ENCODE results near the gene FABP7. TPM values are rescaled to one million over a fixed set of nuclear protein-coding genes. Genes with fewer than 3 reads are reported as not detected.

FABP7 gene
- polyA plus RNA-seq, 2 of the 4 experiments (the other 2 are of a cell fraction) = not detected

DNA sequence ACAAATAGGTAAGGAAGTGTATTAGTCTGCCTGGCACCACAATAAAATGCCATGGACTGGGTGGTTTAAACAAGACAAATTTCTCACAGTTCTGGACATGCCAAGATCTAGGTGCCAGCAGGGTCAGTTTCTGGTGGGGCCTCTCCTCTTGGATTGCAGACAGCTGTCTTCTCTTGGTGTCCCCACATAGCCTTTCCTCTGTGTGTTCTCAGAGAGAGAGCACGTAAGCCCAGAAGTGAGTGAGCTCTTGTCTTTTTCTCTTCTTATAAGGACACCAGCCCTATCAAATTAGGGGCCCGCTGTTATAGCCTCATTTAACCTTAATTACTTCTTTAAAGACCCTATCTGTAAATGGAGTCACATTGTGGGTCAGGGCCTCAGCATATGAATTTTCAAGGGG lies 37.8 kb downstream of the FABP7 start:
- ChIA-PET CTCF (no interaction called here), POLR2A (no interaction called here)
- 68% methylated on average over 2 of the region's 2 CpGs for WGBS (ENCODE audit: missing lambda C conversion rate)
- Histone ChIP-seq H3K4me2 (no peak overlapping the region), H3K9me3 (no peaks in the 10 kb centered on the region), H3K27ac (no peak overlapping the region), H3K4me3 (no peak overlapping the region), H3K4me1 (no peaks in the 10 kb centered on the region)
- ATAC-seq (no peak), FAIRE-seq (no peak), DNase-seq (ENCODE audit: low read depth in 1 of 2, low spot score in 1 of 2) (no peak)
- TF ChIP-seq CHD4 (IDR thresholded peaks at IDR 0.05; ENCODE audit: borderline replicate concordance) (no peak), MYC (IDR thresholded peaks at IDR 0.05; ENCODE audit: borderline replicate concordance, low read length) (no peak), CEBPB (IDR thresholded peaks at IDR 0.05) (no peak), JUNB (IDR thresholded peaks at IDR 0.05) (no peak), NPAS2 (CRISPR knock-in tag; IDR thresholded peaks at IDR 0.05; ENCODE audit: borderline replicate concordance) (no peak), ATOH8 (CRISPR knock-in tag; IDR thresholded peaks at IDR 0.05; ENCODE audit: low read depth) (no peak), RNF2 (IDR thresholded peaks at IDR 0.05; ENCODE audit: borderline replicate concordance, low read depth) (no peak), HMGXB4 (CRISPR knock-in tag; IDR thresholded peaks at IDR 0.05; ENCODE audit: borderline replicate concordance) (no peak), RFX5 (IDR thresholded peaks at IDR 0.05) (no peak), NR3C1 (IDR thresholded peaks at IDR 0.05) (no peak), SMC3 (IDR thresholded peaks at IDR 0.05) (no peak), POLR2A (IDR thresholded peaks at IDR 0.05; ENCODE audit: low read length) (no peak), JUN (IDR thresholded peaks at IDR 0.05) (no peak), SREBF2 (IDR thresholded peaks at IDR 0.05) (no peak), RCOR1 (IDR thresholded peaks at IDR 0.05; ENCODE audit: low read depth, low read length) (no peak), MAFK (IDR thresholded peaks at IDR 0.05; ENCODE audit: partially characterized antibody) (no peak), GATA3 (IDR thresholded peaks at IDR 0.05; ENCODE audit: borderline replicate concordance) (no peak), FOSB (CRISPR knock-in tag; IDR thresholded peaks at IDR 0.05) (no peak)
- TF ChIP-seq, protein P1, sequence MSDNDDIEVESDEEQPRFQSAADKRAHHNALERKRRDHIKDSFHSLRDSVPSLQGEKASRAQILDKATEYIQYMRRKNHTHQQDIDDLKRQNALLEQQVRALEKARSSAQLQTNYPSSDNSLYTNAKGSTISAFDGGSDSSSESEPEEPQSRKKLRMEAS (IDR thresholded peaks at IDR 0.05) = no peak

- Histone ChIP-seq H3K9me3 (no peaks in the 10 kb centered on the region), H3K4me3 (no peak overlapping the region), H3K4me1 (no peaks in the 10 kb centered on the region), H3K27ac (no peak overlapping the region), H3K4me2 (no peak overlapping the region)
- ChIA-PET CTCF (no interaction called here), POLR2A (no interaction called here)
- FAIRE-seq (no peak), DNase-seq (ENCODE audit: low read depth in 1 of 2, low spot score in 1 of 2) (no peak), ATAC-seq (no peak)
- TF ChIP-seq BCL3 (IDR thresholded peaks at IDR 0.05) (no peak), RAD21 (conservative IDR thresholded peaks at IDR 0.05 in 1 of 2, IDR thresholded peaks at IDR 0.05 in 1 of 2) (no peak), PHF8 (IDR thresholded peaks at IDR 0.05; ENCODE audit: borderline replicate concordance, low read depth) (no peak), POLR2A (IDR thresholded peaks at IDR 0.05; ENCODE audit: low read length) (no peak), EHMT2 (IDR thresholded peaks at IDR 0.05; ENCODE audit: low read depth) (no peak), CEBPB (IDR thresholded peaks at IDR 0.05) (no peak), BHLHE40 (IDR thresholded peaks at IDR 0.05; ENCODE audit: low read depth, low read length) (no peak), TFCP2L1 (CRISPR knock-in tag; IDR thresholded peaks at IDR 0.05) (no peak), HOXA7 (CRISPR knock-in tag; IDR thresholded peaks at IDR 0.05) (no peak), FOSL2 (IDR thresholded peaks at IDR 0.05) (no peak), FOSL2 (CRISPR knock-in tag; IDR thresholded peaks at IDR 0.05) (no peak)
- TF ChIP-seq, protein P2, sequence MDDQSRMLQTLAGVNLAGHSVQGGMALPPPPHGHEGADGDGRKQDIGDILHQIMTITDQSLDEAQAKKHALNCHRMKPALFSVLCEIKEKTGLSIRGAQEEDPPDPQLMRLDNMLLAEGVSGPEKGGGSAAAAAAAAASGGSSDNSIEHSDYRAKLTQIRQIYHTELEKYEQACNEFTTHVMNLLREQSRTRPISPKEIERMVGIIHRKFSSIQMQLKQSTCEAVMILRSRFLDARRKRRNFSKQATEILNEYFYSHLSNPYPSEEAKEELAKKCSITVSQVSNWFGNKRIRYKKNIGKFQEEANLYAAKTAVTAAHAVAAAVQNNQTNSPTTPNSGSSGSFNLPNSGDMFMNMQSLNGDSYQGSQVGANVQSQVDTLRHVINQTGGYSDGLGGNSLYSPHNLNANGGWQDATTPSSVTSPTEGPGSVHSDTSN (IDR thresholded peaks at IDR 0.05) = no peak
- WGBS (ENCODE audit: missing lambda C conversion rate) = 36% methylated on average over 4 of the region's 4 CpGs
Measured at GRCh38 chr6:122817766-122818165, 38.2 kb downstream of the FABP7 start.

Data from A549 (cell line).